Keratinocyte (primary cell): ENCODE results near the gene NCOR1. TPM values are rescaled to one million over a fixed set of nuclear protein-coding genes. Genes with fewer than 3 reads are reported as not detected.

ENCODE experiments used
- DNase-seq: peaks from one replicate; pipeline ENCODE4 v3.0.0-alpha.2; 2011; ENCODE audit warnings: low read depth, missing footprints, low spot score
- FAIRE-seq: peaks from 2 replicates; lab custom pipeline; 2011; peaks lifted over from hg19 to GRCh38; lab: Jason Lieb, UNC
- H2AFZ ChIP-seq: 2 replicates; pipeline ENCODE4 v1.6.0; 2012; ENCODE audit warnings: low read length, control low read depth, inconsistent platforms; ENCODE audit not compliant: control insufficient read depth
- H3K27ac ChIP-seq: 2 replicates; pipeline ENCODE4 v1.5.1; 2011; ENCODE audit warnings: low read length; ENCODE audit not compliant: control insufficient read depth, insufficient read depth
- H3K27me3 ChIP-seq: 3 replicates; pipeline ENCODE4 v1.6.0; 2011; ENCODE audit warnings: low read length; ENCODE audit not compliant: control insufficient read depth, insufficient read depth; ENCODE audit errors: extremely low read depth
- H3K36me3 ChIP-seq, 2 experiments: 2 replicates in 1 of 2; 3 replicates in 1 of 2; pipeline ENCODE4 v1.5.1; 2011; ENCODE audit warnings: low read length in 2 of 2, mild to moderate bottlenecking in 1 of 2; ENCODE audit not compliant: control insufficient read depth in 2 of 2, insufficient read depth in 2 of 2; ENCODE audit errors: extremely low read depth in 1 of 2
- H3K4me1 ChIP-seq: 3 replicates; pipeline ENCODE4 v1.5.1; 2011; ENCODE audit warnings: low read length; ENCODE audit not compliant: control insufficient read depth, insufficient read depth; ENCODE audit errors: extremely low read depth
- H3K4me2 ChIP-seq: 3 replicates; pipeline ENCODE4 v1.6.0; 2011; ENCODE audit warnings: low read depth, low read length; ENCODE audit not compliant: control insufficient read depth, insufficient read depth; ENCODE audit errors: extremely low read depth
- H3K4me3 ChIP-seq, 3 experiments: fragments of 200-600 bp in 1 of 3; sonication (generic) in 1 of 3; 2 replicates in 2 of 3; 3 replicates in 1 of 3; pipeline ENCODE4 v1.5.1; 2011 to 2016; ENCODE audit warnings: low read length in 3 of 3, mild to moderate bottlenecking in 3 of 3, control low read depth in 2 of 3, inconsistent platforms in 1 of 3, low read depth in 1 of 3, mixed read lengths in 1 of 3, mixed run types in 1 of 3, moderate library complexity in 1 of 3; ENCODE audit not compliant: control insufficient read depth in 2 of 3, insufficient read depth in 2 of 3; ENCODE audit errors: extremely low read depth in 1 of 3
- H3K79me2 ChIP-seq: 2 replicates; pipeline ENCODE4 v1.6.0; 2012; ENCODE audit warnings: low read length; ENCODE audit not compliant: control insufficient read depth, insufficient read depth
- H3K9ac ChIP-seq: 3 replicates; pipeline ENCODE4 v1.6.0; 2011; ENCODE audit warnings: low read length; ENCODE audit not compliant: control insufficient read depth, insufficient read depth; ENCODE audit errors: extremely low read depth
- H3K9me1 ChIP-seq: 3 replicates; pipeline ENCODE4 v1.6.0; 2011; ENCODE audit warnings: low read length; ENCODE audit not compliant: control insufficient read depth, insufficient read depth; ENCODE audit errors: extremely low read depth
- H3K9me3 ChIP-seq: 2 replicates; pipeline ENCODE4 v1.5.1; 2012; ENCODE audit warnings: low read depth, low read length; ENCODE audit not compliant: control insufficient read depth
- H4K20me1 ChIP-seq: 3 replicates; pipeline ENCODE4 v1.6.0; 2011; ENCODE audit warnings: low read length; ENCODE audit not compliant: control insufficient read depth, insufficient read depth; ENCODE audit errors: extremely low read depth
- CTCF ChIP-seq, 3 experiments: IDR thresholded peaks in 1 of 3; conservative IDR thresholded peaks in 1 of 3; optimal IDR thresholded peaks in 1 of 3; 2 replicates in 2 of 3; 3 replicates in 1 of 3; pipeline versions ENCODE3 to v1.5.1; 2011; ENCODE audit warnings: low read length in 3 of 3, mild to moderate bottlenecking in 3 of 3, moderate library complexity in 2 of 3, control low read depth in 1 of 3, inconsistent platforms in 1 of 3; ENCODE audit not compliant: insufficient read depth in 2 of 3; ENCODE audit errors: extremely low read depth in 1 of 3
- EZH2 ChIP-seq: IDR thresholded peaks from one replicate; pipeline ENCODE4 v1.6.1; 2012; ENCODE audit warnings: inconsistent platforms, mild to moderate bottlenecking, low read length, moderate library complexity
- dilution Hi-C: fragments of 300-500 bp; cut with MboI; formaldehyde crosslinking; loops from one replicate; pipeline ENCODE4 v1.7.0; 2020; ENCODE audit warnings: low sequenced_read_pairs; ENCODE audit not compliant: extremely low pct_ligation_motif_present
- polyA plus RNA-seq, 5 experiments: library from polyadenylated mRNA; depleted of rRNA in 3 of 5; stranded (reverse) in 3 of 5; stranded (forward) in 1 of 5; unstranded in 1 of 5; fragments of >200 nt; gene quantifications; 1 replicate in 1 of 5; 2 replicates in 3 of 5; 3 replicates in 1 of 5; pipeline versions ENCODE4 v1.2.1 to v1.2.3, GENCODE V29; 2011 to 2012; ENCODE audit warnings: missing spikeins in 2 of 5, low read depth in 1 of 5, low replicate concordance in 1 of 5

NCOR1 gene
- polyA plus RNA-seq, 1 donor (not counting 4 experiments of a cell fraction or from before 2014, with no cell fraction given): 59.8 TPM

GRCh38 chr17:16131593-16131992, 83.7 kb downstream of the NCOR1 start:
- DNase-seq (no peak), FAIRE-seq (no peak)
- H2AFZ ChIP-seq: no peak overlapping the region
- no peaks in the 10 kb centered on the region for H3K9me1 ChIP-seq
- no peaks in the 10 kb centered on the region for H3K9me3 ChIP-seq
- H3K36me3 ChIP-seq: peaks cover 8 to 14% of the 10 kb centered on the region in 2 experiments
- dilution Hi-C loops: no loop called here
- no peak overlapping the region for H3K4me3 ChIP-seq
- no peak overlapping the region for H3K27ac ChIP-seq
- no peak overlapping the region for H3K4me2 ChIP-seq
- TF ChIP-seq CTCF (optimal IDR thresholded peaks at IDR 0.05 in 1 of 3, IDR thresholded peaks at IDR 0.05 in 1 of 3, conservative IDR thresholded peaks at IDR 0.05 in 1 of 3; ENCODE audit: extremely low read depth in 1 of 3, insufficient read depth in 2 of 3, low read length in 3 of 3) (no peak), EZH2 (no peak)
- no peaks in the 10 kb centered on the region for H4K20me1 ChIP-seq
- H3K4me1 ChIP-seq: peaks cover 9% of the 10 kb centered on the region
- no peak overlapping the region for H3K9ac ChIP-seq
- no peaks in the 10 kb centered on the region for H3K79me2 ChIP-seq
- H3K27me3 ChIP-seq: no peaks in the 10 kb centered on the region

- peaks cover 8 to 10% of the 10 kb centered on the region in 2 experiments for H3K36me3 ChIP-seq
- dilution Hi-C loops: no loop called here
Observed at GRCh38 chr17:16129441-16130205, 85.7 kb downstream of the NCOR1 start.

More at GRCh38 chr17:16129441-16130205, 85.7 kb downstream of the NCOR1 start:
- Histone ChIP-seq H3K9me1 (no peaks in the 10 kb centered on the region), H3K27ac (no peak overlapping the region), H3K4me2 (no peak overlapping the region), H3K9ac (no peak overlapping the region), H4K20me1 (no peaks in the 10 kb centered on the region), H3K9me3 (no peaks in the 10 kb centered on the region), H3K4me1 (peaks cover 9% of the 10 kb centered on the region), H2AFZ (no peak overlapping the region), H3K27me3 (no peaks in the 10 kb centered on the region), H3K4me3 (no peak overlapping the region), H3K79me2 (no peaks in the 10 kb centered on the region)
- FAIRE-seq (no peak), DNase-seq (no peak)
- TF ChIP-seq EZH2: no peak
- TF ChIP-seq CTCF (optimal IDR thresholded peaks at IDR 0.05 in 1 of 3, IDR thresholded peaks at IDR 0.05 in 1 of 3, conservative IDR thresholded peaks at IDR 0.05 in 1 of 3; ENCODE audit: extremely low read depth in 1 of 3, insufficient read depth in 2 of 3, low read length in 3 of 3): no peak
